ENCODE measurements around the gene KCNIP4. TPM values are rescaled to one million over a fixed set of nuclear protein-coding genes. Genes with fewer than 3 reads are reported as not detected.

The KCNIP4 gene
- total and polyA plus RNA-seq, 10 of the 15 experiments (the other 5 are each of a cell fraction or from before 2014, with no cell fraction given): 0.03 to 0.23 (median 0.13) TPM; not detected in 7

- Histone ChIP-seq H3K79me2 (ENCODE audit: control insufficient read depth, insufficient read depth, low read length) (no peaks in the 10 kb centered on the region), H3K4me2 (ENCODE audit: control insufficient read depth, insufficient read depth) (no peak overlapping the region), H4K20me1 (ENCODE audit: control insufficient read depth, insufficient read depth) (no peaks in the 10 kb centered on the region), H3K4me3 (no peak overlapping the region), H3K4me1 (ENCODE audit: control insufficient read depth, insufficient read depth, low read length) (no peaks in the 10 kb centered on the region), H3K9ac (ENCODE audit: control insufficient read depth, insufficient read depth, low read length) (no peak overlapping the region), H3K9me3 (replicated peaks; ENCODE audit: control insufficient read depth, insufficient read depth, low read length) (no peaks in the 10 kb centered on the region), H3K27me3 (replicated peaks in 1 of 2; ENCODE audit: control insufficient read depth in 2 of 2, insufficient read depth in 2 of 2, low read length in 1 of 2) (no peaks in the 10 kb centered on the region), H3K36me3 (ENCODE audit: control insufficient read depth in 2 of 2, insufficient read depth in 2 of 2, low read length in 1 of 2) (no peaks in the 10 kb centered on the region), H2AFZ (ENCODE audit: control insufficient read depth, low read depth, low read length) (no peak overlapping the region), H3K27ac (ENCODE audit: control insufficient read depth, insufficient read depth) (no peak overlapping the region)
- intact Hi-C loops (cut with micrococcal nuclease; ENCODE audit: unreplicated experiment): no loop called here
- FAIRE-seq: no peak
- no TSS peak for BruUV-seq (replicated peaks)
- no peak for ATAC-seq
- no peak for DNase-seq (ENCODE audit: low read depth, low spot score)
- no peak for TF ChIP-seq HCFC1 (IDR thresholded peaks at IDR 0.05; ENCODE audit: low read length)
- no peak for TF ChIP-seq RELB (IDR thresholded peaks at IDR 0.05; ENCODE audit: low read depth)
- no peak for TF ChIP-seq MXI1 (IDR thresholded peaks at IDR 0.05; ENCODE audit: low read depth, low read length)
- TF ChIP-seq NBN (IDR thresholded peaks at IDR 0.05): no peak
- TF ChIP-seq PBX3 (IDR thresholded peaks at IDR 0.05; ENCODE audit: insufficient replicate concordance, low read depth, low read length): no peak
- no peak for TF ChIP-seq RUNX3 (IDR thresholded peaks at IDR 0.05; ENCODE audit: low read length)
- TF ChIP-seq TARDBP (IDR thresholded peaks at IDR 0.05; ENCODE audit: borderline replicate concordance): no peak
- TF ChIP-seq SMAD5 (IDR thresholded peaks at IDR 0.05; ENCODE audit: low read depth): no peak
- TF ChIP-seq ZNF24 (IDR thresholded peaks at IDR 0.05): no peak
- TF ChIP-seq ZNF592 (IDR thresholded peaks at IDR 0.05): no peak
- no peak for TF ChIP-seq RAD21 (IDR thresholded peaks at IDR 0.05; ENCODE audit: insufficient read depth, low read depth, low read length)
- no peak for TF ChIP-seq ATF3 (IDR thresholded peaks at IDR 0.05; ENCODE audit: borderline replicate concordance, extremely low read depth, low read depth, low read length)
- TF ChIP-seq DPF2 (IDR thresholded peaks at IDR 0.05): no peak
- TF ChIP-seq POU2F2 (IDR thresholded peaks at IDR 0.05; ENCODE audit: borderline replicate concordance, low read depth, low read length): no peak
- TF ChIP-seq CBFB (IDR thresholded peaks at IDR 0.05; ENCODE audit: low read depth): no peak
- TF ChIP-seq RFX5 (IDR thresholded peaks at IDR 0.05; ENCODE audit: low read depth, low read length): no peak
- TF ChIP-seq ZNF622 (IDR thresholded peaks at IDR 0.05): no peak
- TF ChIP-seq HDAC2 (IDR thresholded peaks at IDR 0.05): no peak
- no peak for TF ChIP-seq SIX5 (IDR thresholded peaks at IDR 0.05; ENCODE audit: low read depth, low read length, severe bottlenecking)
- TF ChIP-seq IRF4 (IDR thresholded peaks at IDR 0.05; ENCODE audit: low read depth, low read length): no peak
- ChIA-PET POLR2A (no interaction called here), CTCF (no interaction called here), RAD21 (ENCODE audit: unreplicated experiment) (no interaction called here), SMC1A (ENCODE audit: uncharacterized antibody, unreplicated experiment) (no interaction called here)
- in situ Hi-C loops (cut with MboI): no loop called here
Measured at GRCh38 chr4:21792736-21793135, 155.8 kb downstream of the KCNIP4 start.

Measured in GM12878 (cell line).